SK-N-SH (cell line): Measurements from ENCODE around the gene DNAH3. TPM values are rescaled to one million over a fixed set of nuclear protein-coding genes. Genes with fewer than 3 reads are reported as not detected.
A peak's percentile ranks its signal among the peaks of the same experiment; 100 is the strongest.

Experiments used
- CTCF ChIA-PET: fragments of 300-600, 350-600 bp; formaldehyde crosslinking; extraction: SDS; loops from one replicate; lab custom pipeline; 2021; lab: Yijun Ruan, JAX
- POLR2A ChIA-PET: fragments of 350-600 bp; sonication (Branson Sonifier 250); formaldehyde crosslinking; extraction: SDS; loops from one replicate; lab custom pipeline; 2020; ENCODE audit warnings: antibody characterized with exemption, inconsistent platforms; lab: Yijun Ruan, JAX
- DNase-seq: peaks from one replicate; pipeline ENCODE4 v3.0.0; 2012
- H2AFZ ChIP-seq: fragments of 200-600 bp; sonication (generic); 2 replicates; pipeline ENCODE4 v1.8.1; 2016; ENCODE audit warnings: antibody characterized with exemption, mild to moderate bottlenecking, low read depth
- H3F3A ChIP-seq: fragments of 200-600 bp; sonication (generic); replicated peaks from 2 replicates; pipeline ENCODE3; 2016; ENCODE audit warnings: antibody characterized with exemption, mild to moderate bottlenecking; ENCODE audit not compliant: insufficient read depth
- H3K27ac ChIP-seq, 2 experiments: fragments of 200-500 bp in 1 of 2; fragments of 200-600 bp in 1 of 2; sonication (Bioruptor generic) in 1 of 2; sonication (generic), shearing (Covaris generic) in 1 of 2; 2 replicates each; pipeline versions ENCODE4 v1.5.1 to v1.6.1; 2014 to 2016; ENCODE audit warnings: low read depth in 2 of 2, inconsistent platforms in 1 of 2, low read length in 1 of 2, mild to moderate bottlenecking in 1 of 2, mixed read lengths in 1 of 2
- H3K27me3 ChIP-seq: fragments of 200-600 bp; sonication (generic), shearing (Covaris generic); 2 replicates; pipeline ENCODE4 v1.6.1; 2016; ENCODE audit warnings: mixed run types; ENCODE audit not compliant: insufficient read depth
- H3K36me3 ChIP-seq, 2 experiments: fragments of 200-500 bp in 1 of 2; fragments of 200-600 bp in 1 of 2; sonication (Bioruptor generic) in 1 of 2; sonication (generic) in 1 of 2; replicated peaks in 1 of 2; 2 replicates each; pipeline versions ENCODE3 to v1.5.1; 2014 to 2016; ENCODE audit warnings: low read length in 1 of 2, mild to moderate bottlenecking in 1 of 2; ENCODE audit not compliant: insufficient read depth in 2 of 2, control insufficient read depth in 1 of 2
- H3K4me1 ChIP-seq, 2 experiments: fragments of 200-500 bp in 1 of 2; fragments of 200-600 bp in 1 of 2; sonication (Bioruptor generic) in 1 of 2; sonication (generic), shearing (Covaris generic) in 1 of 2; 2 replicates each; pipeline versions ENCODE4 v1.5.1 to v1.6.1; 2014 to 2016; ENCODE audit warnings: low read depth in 1 of 2, low read length in 1 of 2, mixed run types in 1 of 2; ENCODE audit not compliant: insufficient read depth in 2 of 2, control insufficient read depth in 1 of 2
- H3K4me2 ChIP-seq: fragments of 200-600 bp; sonication (generic), shearing (Covaris generic); 2 replicates; pipeline ENCODE4 v1.6.1; 2017; ENCODE audit warnings: mixed run types
- H3K4me3 ChIP-seq, 2 experiments: fragments of 200-500 bp in 1 of 2; fragments of 200-600 bp in 1 of 2; sonication (Bioruptor generic) in 1 of 2; sonication (generic), shearing (Covaris generic) in 1 of 2; 2 replicates each; pipeline versions ENCODE4 v1.5.1 to v1.8.1; 2014 to 2016; ENCODE audit warnings: low read depth in 2 of 2, inconsistent platforms in 1 of 2, low read length in 1 of 2, mild to moderate bottlenecking in 1 of 2, mixed read lengths in 1 of 2, moderate library complexity in 1 of 2
- H3K79me2 ChIP-seq: fragments of 200-600 bp; sonication (generic); 2 replicates; pipeline ENCODE4 v1.8.1; 2017; ENCODE audit warnings: mild to moderate bottlenecking; ENCODE audit not compliant: insufficient read depth
- H3K9ac ChIP-seq: fragments of 200-600 bp; sonication (generic); 2 replicates; pipeline ENCODE4 v1.6.1; 2017; ENCODE audit warnings: mixed run types
- H3K9me2 ChIP-seq: fragments of 200-600 bp; sonication (generic); 2 replicates; pipeline ENCODE4 v1.6.1; 2017; ENCODE audit warnings: mixed run types
- H3K9me3 ChIP-seq: fragments of 200-600 bp; sonication (generic); 2 replicates; pipeline ENCODE4 v1.6.1; 2017; ENCODE audit warnings: mixed run types, mild to moderate bottlenecking, moderate library complexity
- H4K20me1 ChIP-seq: fragments of 200-600 bp; sonication (generic); 2 replicates; pipeline ENCODE4 v1.6.1; 2017; ENCODE audit warnings: mild to moderate bottlenecking, mixed run types; ENCODE audit not compliant: insufficient read depth
- CTCF ChIP-seq: fragments of 200-600 bp; sonication (generic); IDR thresholded peaks from 2 replicates; pipeline ENCODE4 v1.6.1; 2017; ENCODE audit warnings: antibody characterized with exemption, mild to moderate bottlenecking, moderate library complexity
- FOXM1 ChIP-seq: IDR thresholded peaks from 2 replicates; pipeline ENCODE4 v1.4.0; 2012; ENCODE audit warnings: low read depth, mild to moderate bottlenecking
- GABPA ChIP-seq: IDR thresholded peaks from 2 replicates; pipeline ENCODE4 v1.4.0; 2012; ENCODE audit warnings: low read depth, mild to moderate bottlenecking
- GATA2 ChIP-seq: sonication (generic); formaldehyde crosslinking; IDR thresholded peaks from 2 replicates; pipeline ENCODE4 v1.5.0; 2020; ENCODE audit warnings: mild to moderate bottlenecking, missing genetic modification reagents
- MEF2A ChIP-seq: IDR thresholded peaks from 2 replicates; pipeline ENCODE4 v1.4.0; 2012; ENCODE audit warnings: low read depth, borderline replicate concordance
- PBX3 ChIP-seq: IDR thresholded peaks from 2 replicates; pipeline ENCODE4; 2012
- RAD21 ChIP-seq: IDR thresholded peaks from 2 replicates; pipeline ENCODE4 v1.6.1; 2012; ENCODE audit warnings: mild to moderate bottlenecking, low read length
- USF1 ChIP-seq: IDR thresholded peaks from 2 replicates; pipeline ENCODE4 v1.4.0; 2012; ENCODE audit warnings: low read depth, borderline replicate concordance
- WGBS: methylation state at CpG from one replicate; pipeline ENCODE4 v1.1.6; 2017; ENCODE audit warnings: low lambda C conversion rate; 5-methylcytosine and 5-hydroxymethylcytosine counted together
- polyA plus RNA-seq, 3 experiments: library from polyadenylated mRNA; depleted of rRNA; stranded (reverse); fragments of >200 nt; gene quantifications; 2 replicates each; pipeline ENCODE4 v1.2.3, GENCODE V29; 2012

The DNAH3 gene
- polyA plus RNA-seq, 1 of the 3 experiments (the other 2 are of a cell fraction) = not detected

- Histone ChIP-seq H3K27ac (no peak overlapping the region), H3K79me2 (no peaks in the 10 kb centered on the region), H3K4me1 (peaks cover 0 to 6% of the 10 kb centered on the region in 2 experiments; a peak in 1 of 4 replicates), H4K20me1 (no peaks in the 10 kb centered on the region), H3K4me3 (no peak overlapping the region), H3K9me3 (no peaks in the 10 kb centered on the region), H3K4me2 (no peak overlapping the region)
- ChIA-PET POLR2A (no interaction called here), CTCF (no interaction called here)
- 98% methylated on average over 10 of the region's 10 CpGs for WGBS
- no peak for TF ChIP-seq MEF2A
- no peak for TF ChIP-seq GATA2 (CRISPR knock-in tag)
- TF ChIP-seq, all 33 proteins: peak for 0
- Histone ChIP-seq H3K27me3 (no peaks in the 10 kb centered on the region), H3K9ac (no peak overlapping the region), H3K36me3 (no peaks in the 10 kb centered on the region), H2AFZ (no peak overlapping the region), H3F3A (peaks cover 9% of the 10 kb centered on the region), H3K9me2 (no peaks in the 10 kb centered on the region)
- DNase-seq = no peak
Measured at GRCh38 chr16:20916289-20916688, 234.4 kb downstream of the DNAH3 start.

- WGBS = 38% methylated on average over 1 of the region's 1 CpG
Measured at GRCh38 chr16:20911361-20911760, 239.3 kb downstream of the DNAH3 start.

More at GRCh38 chr16:20911361-20911760, 239.3 kb downstream of the DNAH3 start:
- peak overlapping the region; percentile 39 for H3K9ac ChIP-seq
- H3K4me2 ChIP-seq = peak overlapping the region; percentile 49
- TF ChIP-seq USF1 (no peak), MEF2A (no peak), RAD21 (no peak), GABPA (no peak), PBX3 (no peak), FOXM1 (no peak), CTCF (no peak)
- no peaks in the 10 kb centered on the region for H3K9me3 ChIP-seq
- H3K4me3 ChIP-seq = no peak overlapping the region
- peak overlapping the region in 1 of 2 experiments; percentile 86; a peak in 2 of 4 replicates for H3K27ac ChIP-seq
- DNase-seq = no peak
- POLR2A ChIA-PET = no interaction called here
- H3K9me2 ChIP-seq = no peaks in the 10 kb centered on the region
- peaks cover 6% of the 10 kb centered on the region; the same call in 1 of the 2 replicates for H3K79me2 ChIP-seq
- H4K20me1 ChIP-seq = no peaks in the 10 kb centered on the region
- peaks cover 26% of the 10 kb centered on the region for H3F3A ChIP-seq
- CTCF ChIA-PET = interaction anchor here (0.9 kb wide), 1 partner anchor 142 kb away, joined by 3 read pairs; no protein-coding TSS in a partner anchor
- peaks cover 0 to 18% of the 10 kb centered on the region in 2 experiments; a peak in 3 of 4 replicates for H3K4me1 ChIP-seq
- no peaks in the 10 kb centered on the region for H3K36me3 ChIP-seq
- no peaks in the 10 kb centered on the region for H3K27me3 ChIP-seq
- no peak overlapping the region; the same call in 1 of the 2 replicates for H2AFZ ChIP-seq
